ENCODE results near the gene AIP.

Gene AIP

GRCh38 chr11:67489203-67489884 is 6.5 kb downstream of the AIP start:
- WGBS, 2 experiments (ENCODE audit: insufficient coverage in 2 of 2) = 90 to 95% methylated on average over 16 to 19 of the region's 25 CpGs
- H3K9me3 ChIP-seq (ENCODE audit: control insufficient read depth, low read length) = no peaks in the 10 kb centered on the region
- H3K27ac ChIP-seq (ENCODE audit: low read depth, low read length, severe bottlenecking) = no peak overlapping the region
- no peaks in the 10 kb centered on the region for H3K4me1 ChIP-seq (ENCODE audit: control insufficient read depth, insufficient read depth, low read length, poor library complexity, severe bottlenecking)
- H3K36me3 ChIP-seq (ENCODE audit: control insufficient read depth, insufficient read depth, low read length) = peaks cover 52% of the 10 kb centered on the region
- H3K4me3 ChIP-seq (ENCODE audit: extremely low read depth, insufficient read depth, low read length, poor library complexity, severe bottlenecking) = no peak overlapping the region

- no peak overlapping the region for H3K27ac ChIP-seq (ENCODE audit: low read depth, low read length, severe bottlenecking)
- H3K36me3 ChIP-seq (ENCODE audit: control insufficient read depth, insufficient read depth, low read length) = peaks cover 57% of the 10 kb centered on the region
- H3K9me3 ChIP-seq (ENCODE audit: control insufficient read depth, low read length) = no peaks in the 10 kb centered on the region
- no peaks in the 10 kb centered on the region for H3K4me1 ChIP-seq (ENCODE audit: control insufficient read depth, insufficient read depth, low read length, poor library complexity, severe bottlenecking)
- no peak overlapping the region for H3K4me3 ChIP-seq (ENCODE audit: extremely low read depth, insufficient read depth, low read length, poor library complexity, severe bottlenecking)
- 95 to 96% methylated on average over 19 of the region's 23 CpGs for WGBS, 2 experiments (ENCODE audit: insufficient coverage in 2 of 2)
Measured at GRCh38 chr11:67489885-67490726, 7.3 kb downstream of the AIP start.

GRCh38 chr11:67490727-67491065 is 7.9 kb downstream of the AIP start:
- WGBS, 2 experiments (ENCODE audit: insufficient coverage in 2 of 2) = 97% methylated on average over 13 to 15 of the region's 15 CpGs
- Histone ChIP-seq H3K27ac (ENCODE audit: low read depth, low read length, severe bottlenecking) (no peak overlapping the region), H3K36me3 (ENCODE audit: control insufficient read depth, insufficient read depth, low read length) (peaks cover 63% of the 10 kb centered on the region), H3K9me3 (ENCODE audit: control insufficient read depth, low read length) (no peaks in the 10 kb centered on the region), H3K4me1 (ENCODE audit: control insufficient read depth, insufficient read depth, low read length, poor library complexity, severe bottlenecking) (no peaks in the 10 kb centered on the region), H3K4me3 (ENCODE audit: extremely low read depth, insufficient read depth, low read length, poor library complexity, severe bottlenecking) (no peak overlapping the region)

GRCh38 chr11:67491276-67492068 is 8.6 kb downstream of the AIP start:
- peaks cover 69% of the 10 kb centered on the region for H3K36me3 ChIP-seq (ENCODE audit: control insufficient read depth, insufficient read depth, low read length)
- WGBS, 2 experiments (ENCODE audit: insufficient coverage in 2 of 2) = 97% methylated on average over 18 to 23 of the region's 24 CpGs

GRCh38 chr11:67492069-67492727 is 9.4 kb downstream of the AIP start:
- 88 to 96% methylated on average over 9 to 19 of the region's 19 CpGs for WGBS, 2 experiments (ENCODE audit: insufficient coverage in 2 of 2)
- Histone ChIP-seq H3K27ac (ENCODE audit: low read depth, low read length, severe bottlenecking) (no peak overlapping the region), H3K4me1 (ENCODE audit: control insufficient read depth, insufficient read depth, low read length, poor library complexity, severe bottlenecking) (no peaks in the 10 kb centered on the region), H3K9me3 (ENCODE audit: control insufficient read depth, low read length) (no peaks in the 10 kb centered on the region), H3K4me3 (ENCODE audit: extremely low read depth, insufficient read depth, low read length, poor library complexity, severe bottlenecking) (no peak overlapping the region), H3K36me3 (ENCODE audit: control insufficient read depth, insufficient read depth, low read length) (peaks cover 69% of the 10 kb centered on the region)

More at GRCh38 chr11:67491276-67492068, 8.6 kb downstream of the AIP start:
- Histone ChIP-seq H3K27ac (ENCODE audit: low read depth, low read length, severe bottlenecking) (no peak overlapping the region), H3K9me3 (ENCODE audit: control insufficient read depth, low read length) (no peaks in the 10 kb centered on the region), H3K4me3 (ENCODE audit: extremely low read depth, insufficient read depth, low read length, poor library complexity, severe bottlenecking) (no peak overlapping the region), H3K4me1 (ENCODE audit: control insufficient read depth, insufficient read depth, low read length, poor library complexity, severe bottlenecking) (no peaks in the 10 kb centered on the region)

- 90 to 95% methylated on average over 27 to 45 of the region's 46 CpGs for WGBS, 2 experiments (ENCODE audit: insufficient coverage in 2 of 2)
- Histone ChIP-seq H3K4me3 (ENCODE audit: extremely low read depth, insufficient read depth, low read length, poor library complexity, severe bottlenecking) (no peak overlapping the region), H3K4me1 (ENCODE audit: control insufficient read depth, insufficient read depth, low read length, poor library complexity, severe bottlenecking) (no peaks in the 10 kb centered on the region), H3K36me3 (ENCODE audit: control insufficient read depth, insufficient read depth, low read length) (peaks cover 72% of the 10 kb centered on the region), H3K27ac (ENCODE audit: low read depth, low read length, severe bottlenecking) (no peak overlapping the region), H3K9me3 (ENCODE audit: control insufficient read depth, low read length) (no peaks in the 10 kb centered on the region)
Measured at GRCh38 chr11:67492801-67493547, 10.1 kb downstream of the AIP start.

- H3K4me1 ChIP-seq (ENCODE audit: control insufficient read depth, insufficient read depth, low read length, poor library complexity, severe bottlenecking) = no peaks in the 10 kb centered on the region
- peaks cover 72% of the 10 kb centered on the region for H3K36me3 ChIP-seq (ENCODE audit: control insufficient read depth, insufficient read depth, low read length)
- H3K4me3 ChIP-seq (ENCODE audit: extremely low read depth, insufficient read depth, low read length, poor library complexity, severe bottlenecking) = no peak overlapping the region
- WGBS, 2 experiments (ENCODE audit: insufficient coverage in 2 of 2) = 95 to 96% methylated on average over 62 to 65 of the region's 65 CpGs
- H3K27ac ChIP-seq (ENCODE audit: low read depth, low read length, severe bottlenecking) = no peak overlapping the region
- H3K9me3 ChIP-seq (ENCODE audit: control insufficient read depth, low read length) = no peaks in the 10 kb centered on the region
Measured at GRCh38 chr11:67493548-67494370, 10.9 kb downstream of the AIP start.

- H3K4me3 ChIP-seq (ENCODE audit: extremely low read depth, insufficient read depth, low read length, poor library complexity, severe bottlenecking) = no peak overlapping the region
- H3K27ac ChIP-seq (ENCODE audit: low read depth, low read length, severe bottlenecking) = no peak overlapping the region
- H3K4me1 ChIP-seq (ENCODE audit: control insufficient read depth, insufficient read depth, low read length, poor library complexity, severe bottlenecking) = no peaks in the 10 kb centered on the region
- peaks cover 66% of the 10 kb centered on the region for H3K36me3 ChIP-seq (ENCODE audit: control insufficient read depth, insufficient read depth, low read length)
- no peaks in the 10 kb centered on the region for H3K9me3 ChIP-seq (ENCODE audit: control insufficient read depth, low read length)
- 96% methylated on average over 50 to 51 of the region's 59 CpGs for WGBS, 2 experiments (ENCODE audit: insufficient coverage in 2 of 2)
Measured at GRCh38 chr11:67494371-67495233, 11.8 kb downstream of the AIP start.

All from mesodermal cell (in vitro differentiated cells).